Hepatocyte (in vitro differentiated cells): ENCODE measurements around the gene DIAPH1. TPM values are rescaled to one million over a fixed set of nuclear protein-coding genes. Genes with fewer than 3 reads are reported as not detected.
A peak's percentile ranks its signal among the peaks of the same experiment; 100 is the strongest.

Source experiments
- DNase-seq: peaks from one replicate; pipeline ENCODE4 v3.0.0-alpha.2; 2016; ENCODE audit warnings: low spot score
- H2AFZ ChIP-seq: fragments of 200-600 bp; sonication (generic); 2 replicates; pipeline ENCODE4 v1.6.0; 2016; ENCODE audit warnings: antibody characterized with exemption, mild to moderate bottlenecking
- H3K27ac ChIP-seq: fragments of 200-600 bp; sonication (generic); 2 replicates; pipeline ENCODE4 v1.5.1; 2016; ENCODE audit warnings: mild to moderate bottlenecking
- H3K27me3 ChIP-seq: fragments of 200-600 bp; sonication (generic); 2 replicates; pipeline ENCODE4 v1.6.1; 2016
- H3K36me3 ChIP-seq: fragments of 200-600 bp; sonication (generic); replicated peaks from 2 replicates; pipeline ENCODE4 v1.5.1; 2016; ENCODE audit warnings: low read depth; ENCODE audit not compliant: insufficient read depth
- H3K4me1 ChIP-seq: fragments of 200-600 bp; sonication (generic); 2 replicates; pipeline ENCODE4 v1.5.1; 2016; ENCODE audit warnings: mild to moderate bottlenecking, moderate library complexity; ENCODE audit not compliant: insufficient read depth
- H3K4me2 ChIP-seq: fragments of 200-600 bp; sonication (generic); 2 replicates; pipeline ENCODE4 v1.6.0; 2016
- H3K4me3 ChIP-seq: fragments of 200-600 bp; sonication (generic); 2 replicates; pipeline ENCODE4 v1.5.1; 2016; ENCODE audit warnings: mild to moderate bottlenecking
- H3K79me2 ChIP-seq: fragments of 200-600 bp; sonication (generic); 2 replicates; pipeline ENCODE4 v1.6.0; 2017; ENCODE audit warnings: mild to moderate bottlenecking
- H3K9me2 ChIP-seq: fragments of 200-600 bp; sonication (generic); replicated peaks from 2 replicates; pipeline ENCODE4 v1.6.0; 2017; ENCODE audit warnings: mild to moderate bottlenecking; ENCODE audit not compliant: insufficient read depth
- H3K9me3 ChIP-seq: fragments of 200-600 bp; sonication (generic); 2 replicates; pipeline ENCODE4 v1.5.1; 2016; ENCODE audit warnings: low read depth, mild to moderate bottlenecking
- H4K20me1 ChIP-seq: fragments of 200-600 bp; sonication (generic); 2 replicates; pipeline ENCODE4 v1.6.0; 2016; ENCODE audit warnings: mild to moderate bottlenecking; ENCODE audit not compliant: insufficient read depth, poor library complexity, severe bottlenecking
- CTCF ChIP-seq: fragments of 200-600 bp; sonication (generic); IDR thresholded peaks from 2 replicates; pipeline ENCODE4 v1.5.1; 2016; ENCODE audit warnings: antibody characterized with exemption, mild to moderate bottlenecking; ENCODE audit not compliant: poor library complexity
- EZH2 ChIP-seq: fragments of 200-600 bp; sonication (generic); IDR thresholded peaks from 2 replicates; pipeline ENCODE4 v1.6.1; 2016; ENCODE audit warnings: antibody characterized with exemption, mild to moderate bottlenecking, borderline replicate concordance
- EZH2phosphoT487 ChIP-seq: fragments of 200-600 bp; sonication (generic); IDR thresholded peaks from one replicate; pipeline ENCODE4 v1.6.1; 2018; ENCODE audit warnings: antibody characterized with exemption, mild to moderate bottlenecking, low read depth, moderate library complexity; ENCODE audit not compliant: unreplicated experiment, severe bottlenecking
- WGBS: methylation state at CpG from one replicate; pipeline ENCODE4 v1.1.6; 2016; ENCODE audit warnings: low lambda C conversion rate; ENCODE audit errors: missing lambda C conversion rate; 5-methylcytosine and 5-hydroxymethylcytosine counted together
- polyA plus RNA-seq: library from polyadenylated mRNA; unstranded; fragments of >200 nt; fragmentation: Nextera tagmentation; extraction: Ambion mirVana; gene quantifications from 2 replicates; pipeline ENCODE4 v1.2.1, GENCODE V29; 2016
- total RNA-seq: library from RNA; depleted of rRNA; stranded (reverse); fragments of >200 nt; gene quantifications from 2 replicates; pipeline ENCODE4 v1.2.3, GENCODE V29; 2014

DIAPH1 gene
- total and polyA plus RNA-seq, 2 experiments from 2014 or later = 56.6 to 62.4 TPM

GRCh38 chr5:141510160-141510559, 108.6 kb downstream of the DIAPH1 start:
- Histone ChIP-seq H3K79me2 (peaks cover 2% of the 10 kb centered on the region), H2AFZ (no peak overlapping the region), H3K9me3 (no peaks in the 10 kb centered on the region), H3K4me1 (peaks cover 50% of the 10 kb centered on the region), H3K4me3 (no peak overlapping the region), H4K20me1 (no peaks in the 10 kb centered on the region), H3K27me3 (no peaks in the 10 kb centered on the region), H3K36me3 (no peaks in the 10 kb centered on the region), H3K27ac (peak overlapping the region; percentile 94), H3K4me2 (no peak overlapping the region), H3K9me2 (no peaks in the 10 kb centered on the region)
- WGBS = 92% methylated on average over 9 of the region's 9 CpGs
- no peak for DNase-seq
- no peak for TF ChIP-seq EZH2phosphoT487
- no peak for TF ChIP-seq CTCF
- TF ChIP-seq EZH2 = no peak

- Histone ChIP-seq H3K4me2 (peak overlapping the region; percentile 70), H3K27ac (peak overlapping the region; percentile 94), H3K27me3 (no peaks in the 10 kb centered on the region), H2AFZ (no peak overlapping the region), H3K4me3 (no peak overlapping the region), H3K9me3 (no peaks in the 10 kb centered on the region), H3K4me1 (peaks cover 39% of the 10 kb centered on the region), H3K79me2 (peaks cover 2% of the 10 kb centered on the region), H4K20me1 (no peaks in the 10 kb centered on the region), H3K36me3 (no peaks in the 10 kb centered on the region), H3K9me2 (no peaks in the 10 kb centered on the region)
- WGBS = 32% methylated on average over 16 of the region's 23 CpGs
- peak; percentile 78 for DNase-seq
- TF ChIP-seq EZH2phosphoT487 (no peak), EZH2 (no peak), CTCF (no peak)
Measured at GRCh38 chr5:141508798-141509611, 109.8 kb downstream of the DIAPH1 start.

DNA sequence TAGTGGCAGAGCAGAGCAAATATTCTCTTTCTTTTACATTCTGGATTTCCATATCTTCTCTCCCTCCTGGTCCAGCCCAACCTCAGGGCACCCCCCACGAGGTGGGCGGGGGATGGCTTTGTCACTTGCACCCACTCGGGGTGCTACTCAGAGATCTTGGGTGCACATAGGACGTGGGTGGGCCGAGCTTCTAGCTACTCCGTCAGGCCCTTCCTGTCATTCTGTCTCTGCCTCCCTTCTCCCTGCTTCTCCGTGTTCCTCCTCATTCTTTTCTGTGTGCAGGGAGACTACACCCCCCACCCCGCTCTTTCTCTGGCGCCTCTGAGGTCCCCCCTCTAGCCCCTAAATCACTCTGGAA, 110.4 kb downstream of the DIAPH1 start:
- Histone ChIP-seq H3K4me2 (peak overlapping the region; percentile 70), H3K9me2 (no peaks in the 10 kb centered on the region), H3K79me2 (peaks cover 2% of the 10 kb centered on the region), H4K20me1 (no peaks in the 10 kb centered on the region), H3K27me3 (no peaks in the 10 kb centered on the region), H3K27ac (peak overlapping the region; percentile 94), H3K4me3 (no peak overlapping the region), H2AFZ (no peak overlapping the region), H3K36me3 (no peaks in the 10 kb centered on the region), H3K4me1 (peaks cover 35% of the 10 kb centered on the region), H3K9me3 (no peaks in the 10 kb centered on the region)
- DNase-seq = no peak
- no peak for TF ChIP-seq EZH2
- no peak for TF ChIP-seq CTCF
- TF ChIP-seq EZH2phosphoT487 = no peak
- WGBS = 23% methylated on average over 9 of the region's 9 CpGs
